GM19438 (cell line): ENCODE data around the gene NPTXR.
"Not testable (repeated sequence)": the region's sequence is repeated elsewhere in the genome, so short reads cannot be mapped to it uniquely, and the experiment has no call there.

Experiments
- ATAC-seq: cut with Tn5 transposase; IDR thresholded peaks from one replicate; pipeline ENCODE4 v1.9.1; 2021; ENCODE audit warnings: low read depth; ENCODE audit not compliant: unreplicated experiment

NPTXR gene

GRCh38 chr22:38868886-38869381, 25.1 kb upstream of the NPTXR start:
- ATAC-seq: no peak

DNA sequence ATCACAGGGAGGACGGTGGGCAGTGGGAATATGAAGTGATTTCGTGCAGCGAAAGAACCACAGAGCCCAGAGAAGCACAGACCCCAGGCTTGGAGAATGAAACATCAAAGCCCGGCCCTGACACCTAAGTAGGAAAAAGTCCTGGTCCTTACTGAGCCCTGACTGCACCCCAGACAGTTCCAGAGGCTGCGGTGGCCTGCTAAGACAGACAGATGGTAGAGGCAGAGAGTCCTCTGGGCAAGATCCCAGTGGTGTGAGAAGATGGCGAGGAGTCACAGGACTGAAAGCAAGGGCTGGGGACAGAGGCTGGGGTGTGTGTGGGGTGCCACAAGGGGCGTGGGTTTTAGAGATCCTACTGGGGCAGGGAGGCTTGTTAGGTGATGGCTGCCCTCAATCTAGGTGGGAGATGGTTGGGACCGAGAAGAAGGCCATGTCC, 24.5 kb upstream of the NPTXR start:
- ATAC-seq: no peak

DNA sequence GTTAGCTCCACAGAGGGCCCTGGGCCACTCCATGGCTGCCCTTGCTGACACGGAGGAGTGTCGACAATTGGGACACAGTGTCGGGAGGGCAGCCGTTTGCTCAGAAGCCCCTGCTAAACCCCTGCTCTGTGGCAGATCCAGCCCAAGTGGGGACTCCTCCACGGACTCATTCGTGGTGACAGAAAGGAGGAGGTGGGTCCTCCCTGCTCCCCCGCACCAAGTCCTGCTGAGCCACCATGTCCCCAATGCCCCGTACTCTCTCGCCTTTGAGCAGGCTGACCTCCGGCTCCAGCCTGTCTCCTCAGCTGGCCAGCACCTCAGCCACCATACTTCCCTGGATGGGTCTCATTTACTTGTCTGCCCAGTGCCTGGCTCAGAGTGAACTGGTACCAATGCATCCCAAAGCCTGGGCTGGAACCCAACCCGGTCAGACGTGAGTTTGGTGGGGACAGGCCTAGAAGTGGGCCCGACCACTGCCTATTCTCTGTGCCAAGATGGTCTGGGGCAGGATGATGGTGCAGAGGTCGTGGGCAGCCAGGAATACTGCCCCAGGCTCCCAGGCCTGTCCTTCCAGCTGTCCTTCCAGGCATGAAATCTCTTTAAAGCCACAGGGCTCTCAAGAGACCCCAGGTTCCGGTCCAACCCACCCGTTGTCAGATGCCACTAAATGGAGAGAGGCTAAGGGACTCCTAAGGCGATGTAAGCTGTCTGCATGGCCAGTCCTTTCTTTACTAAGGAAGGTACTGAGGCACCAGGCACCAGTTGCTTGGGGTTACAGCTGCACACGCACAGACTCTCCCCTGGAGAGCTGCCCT, 23.9 kb upstream of the NPTXR start:
- no peak for ATAC-seq

DNA sequence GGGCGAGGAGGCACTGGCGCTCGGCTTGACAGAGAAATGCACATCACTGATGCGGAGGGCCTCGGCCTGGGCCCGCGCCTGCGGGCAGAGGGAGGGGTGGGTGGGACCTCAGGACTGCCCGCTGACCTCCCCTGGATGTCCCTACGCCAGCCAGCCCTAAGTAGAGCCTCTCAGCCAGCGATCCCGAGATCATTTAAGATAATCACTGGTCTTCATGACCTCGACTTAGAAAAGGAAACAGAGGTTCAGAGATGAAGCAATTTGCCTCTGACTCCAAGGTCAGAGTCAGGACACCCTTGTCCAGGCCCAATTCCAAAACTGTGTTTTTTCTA, 23.3 kb upstream of the NPTXR start:
- no peak for ATAC-seq

- no peak for ATAC-seq
Measured at GRCh38 chr22:38866399-38867123, 22.7 kb upstream of the NPTXR start.

DNA sequence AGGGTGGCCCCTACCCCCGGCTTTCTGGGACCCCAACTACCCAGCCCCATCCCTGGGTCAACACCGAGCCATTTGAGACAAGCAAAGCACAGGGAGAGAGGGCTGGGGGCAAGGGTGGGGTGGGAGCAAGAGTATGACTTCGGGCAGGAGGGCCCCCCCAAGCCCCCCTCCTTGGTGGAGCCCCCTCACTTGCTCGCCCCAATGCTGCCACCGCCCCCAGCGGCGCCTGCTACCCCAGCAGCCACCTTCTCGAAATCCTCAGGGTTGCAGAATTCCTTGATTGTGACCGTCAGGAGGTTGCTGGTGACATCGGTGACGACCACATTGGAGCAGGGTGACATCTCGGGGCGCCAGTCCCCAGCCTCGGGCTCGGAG, 22.2 kb upstream of the NPTXR start:
- ATAC-seq: no peak

DNA sequence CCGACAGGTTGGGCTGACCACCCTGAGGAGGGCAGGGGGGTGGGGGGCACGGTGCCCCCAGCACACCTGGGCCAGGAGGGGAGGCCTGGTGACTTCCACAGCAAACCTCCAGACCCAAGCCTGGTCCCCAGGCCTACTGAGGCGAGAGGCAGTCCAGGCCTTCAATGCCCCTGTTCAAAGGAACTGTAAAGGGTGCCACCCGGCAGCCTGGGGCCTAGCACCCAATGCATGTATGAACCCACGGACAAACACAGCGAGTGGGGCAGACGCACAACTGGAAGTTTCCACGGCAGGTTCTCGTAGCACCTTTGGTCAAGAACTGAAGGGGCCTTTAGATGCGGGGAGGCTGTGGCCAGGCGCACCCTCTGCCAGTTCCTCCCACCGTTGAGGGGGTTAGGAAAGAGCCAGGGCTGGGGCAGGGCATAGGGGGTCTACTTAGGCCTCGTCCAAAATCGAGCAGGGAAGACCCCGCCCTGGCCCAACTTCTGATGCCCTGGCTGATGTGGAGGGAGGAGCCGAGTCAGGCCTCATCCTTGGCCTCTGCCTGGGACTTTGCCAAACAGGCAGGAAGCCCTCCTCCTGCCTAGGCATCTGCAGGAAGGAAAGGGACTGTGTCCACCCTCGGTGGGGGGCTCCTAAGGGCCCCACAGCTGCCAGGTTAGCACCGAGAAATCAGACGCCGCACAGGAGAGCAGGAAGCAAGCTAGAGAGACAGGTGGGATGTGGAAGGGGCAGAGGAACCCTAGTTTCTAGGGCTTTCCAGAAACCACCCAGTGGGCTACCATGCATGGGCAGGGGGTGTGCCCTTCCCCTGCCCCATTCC, 21.6 kb upstream of the NPTXR start:
- no peak for ATAC-seq

DNA sequence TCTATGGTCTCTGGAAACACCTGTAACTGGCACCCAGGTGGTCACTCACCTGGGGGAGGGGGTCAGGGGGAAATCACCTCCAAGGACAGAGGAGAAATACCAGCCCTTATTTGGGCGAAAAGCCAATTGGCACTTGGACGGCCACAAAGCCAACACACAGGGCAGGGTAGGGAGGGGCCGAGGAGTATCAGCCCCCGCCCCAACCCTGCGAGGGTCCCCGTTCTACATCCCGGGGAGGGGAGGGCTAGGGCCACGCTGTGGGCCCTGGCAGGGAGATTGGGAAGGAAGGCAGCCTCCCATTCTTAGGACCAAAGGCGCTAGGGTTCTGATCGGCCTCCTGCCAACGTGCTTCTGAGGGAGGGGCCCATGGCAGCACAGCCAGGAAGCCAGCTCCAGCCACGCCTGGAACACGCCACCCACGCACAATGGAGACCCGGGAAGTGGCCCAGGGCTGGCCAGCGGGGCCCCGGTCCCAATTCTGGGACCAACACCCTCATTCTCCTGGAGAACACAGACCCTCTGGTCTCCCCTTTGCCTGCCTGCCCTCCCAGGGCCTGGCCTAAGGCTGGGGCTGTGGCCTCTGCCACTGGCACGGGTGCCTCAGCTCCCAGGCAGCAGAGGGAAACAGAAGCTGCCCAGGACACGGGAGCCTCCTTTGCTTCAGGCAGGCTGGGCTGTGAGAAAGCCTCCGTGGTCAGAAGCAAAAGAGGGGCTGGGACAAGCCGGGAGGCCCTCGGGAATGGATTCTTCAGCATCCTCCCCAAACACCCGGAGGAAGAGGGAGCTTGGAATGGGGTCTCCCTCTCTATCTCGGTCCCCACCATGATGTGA, 20.7 kb upstream of the NPTXR start:
- ATAC-seq: no peak

DNA sequence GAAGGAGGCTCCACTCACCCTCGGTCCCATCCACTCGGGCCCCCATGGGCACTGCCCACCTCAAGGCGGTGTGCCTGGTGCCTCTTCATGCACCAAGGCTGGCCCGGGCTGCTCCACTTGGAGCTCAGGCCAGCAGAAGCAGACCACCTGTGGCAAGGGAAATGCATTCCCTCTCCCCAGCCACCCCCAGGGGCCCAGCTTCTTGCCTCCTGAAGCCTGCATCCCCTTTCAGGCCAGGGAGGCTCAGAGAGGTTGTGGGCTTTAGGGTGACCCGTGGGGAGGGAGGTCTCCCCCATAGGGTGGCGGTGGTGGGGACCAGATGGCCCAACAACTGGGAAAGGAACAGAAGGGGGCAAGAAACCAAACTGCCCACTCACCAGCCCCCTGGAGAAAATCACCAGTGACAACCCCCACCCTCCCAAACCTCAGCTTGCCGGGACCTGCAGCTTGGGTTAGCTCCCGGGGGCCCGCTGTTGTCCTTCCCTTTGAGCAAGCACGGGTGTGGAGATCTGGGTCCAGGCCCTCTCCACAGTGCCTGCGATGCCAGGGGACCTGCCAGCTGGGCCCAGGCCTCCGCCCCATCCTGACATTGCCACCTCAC, 19.8 kb upstream of the NPTXR start:
- no peak for ATAC-seq

- no peak for ATAC-seq
Measured at GRCh38 chr22:38862375-38863329, 18.8 kb upstream of the NPTXR start.

DNA sequence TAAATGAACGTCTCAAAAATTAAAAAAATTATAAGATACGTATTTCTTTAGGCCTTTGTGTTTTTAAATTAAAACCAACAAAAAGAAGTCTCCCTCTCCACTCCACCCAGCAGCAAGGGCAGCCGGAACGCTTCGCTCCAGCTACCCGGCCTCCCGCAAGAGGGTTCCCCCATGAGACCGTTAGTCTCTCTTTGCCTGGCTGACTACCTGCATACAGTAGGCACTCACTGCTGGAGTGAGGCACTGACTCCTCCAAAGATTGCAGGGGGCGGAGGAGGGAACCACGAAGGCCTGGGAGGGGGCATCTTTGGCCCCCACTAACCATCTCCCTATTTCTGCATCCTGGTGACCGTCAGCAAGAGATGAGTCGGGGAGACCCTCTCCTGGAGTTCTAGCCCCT, 18.1 kb upstream of the NPTXR start:
- ATAC-seq: no peak

GRCh38 chr22:38861170-38861876, 17.5 kb upstream of the NPTXR start:
- no peak for ATAC-seq

- no peak for ATAC-seq
Measured at GRCh38 chr22:38860283-38861169, 16.7 kb upstream of the NPTXR start.

GRCh38 chr22:38859581-38860282, 15.9 kb upstream of the NPTXR start:
- no peak for ATAC-seq

GRCh38 chr22:38858492-38858891, 14.7 kb upstream of the NPTXR start:
- no peak for ATAC-seq

GRCh38 chr22:38854476-38854875, 10.6 kb upstream of the NPTXR start:
- ATAC-seq: not testable (repeated sequence)

DNA sequence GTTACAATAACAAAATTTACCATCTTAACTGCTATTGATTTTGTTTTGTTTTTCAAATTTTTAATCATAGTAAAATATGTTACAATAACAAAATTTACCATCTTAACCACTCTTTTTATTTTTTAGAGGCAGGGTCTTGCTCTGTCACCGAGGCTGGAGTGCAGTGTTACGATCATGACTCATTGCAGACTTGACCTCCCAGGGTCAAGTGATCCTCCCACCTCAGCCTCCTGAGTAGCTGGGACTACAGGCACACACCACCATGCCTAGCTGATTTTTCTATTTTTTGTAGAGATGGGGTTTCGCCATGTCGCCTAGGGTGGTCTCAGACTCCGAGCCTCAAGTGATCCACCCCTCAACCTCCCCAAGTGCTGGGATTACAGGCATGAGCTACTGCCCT, 10.1 kb upstream of the NPTXR start:
- not testable (repeated sequence) for ATAC-seq
